HepG2 (cell line): Measurements from ENCODE around the gene TLR6. TPM values are rescaled to one million over a fixed set of nuclear protein-coding genes. Genes with fewer than 3 reads are reported as not detected.

ENCODE experiments used
- ATAC-seq: fragments of 200-7000 bp; cut with Tn5 transposase; 3 replicates; pipeline ENCODE4 v1.9.1; 2020; ENCODE audit warnings: mild to moderate bottlenecking, moderate library complexity
- BruUV-seq: library from RNA; stranded (reverse); fragments of 400-500 nt; replicated peaks from 2 replicates; lab custom pipeline; 2021; lab: Mats Ljungman, UMichigan
- CTCF ChIA-PET: fragments of 300-600 bp; formaldehyde crosslinking; extraction: SDS; loops from one replicate; lab custom pipeline; 2021; ENCODE audit warnings: low total read pairs, inconsistent platforms, low intra/inter-chr PET ratio; lab: Yijun Ruan, JAX
- POLR2A ChIA-PET: fragments of 350-600 bp; sonication (Branson Sonifier 250); formaldehyde crosslinking; loops from one replicate; lab custom pipeline; 2020; ENCODE audit warnings: antibody characterized with exemption, inconsistent platforms; lab: Yijun Ruan, JAX
- DNase-seq: peaks from one replicate; pipeline ENCODE4 v3.0.0-alpha.2; 2015; ENCODE audit warnings: low spot score
- FAIRE-seq: peaks from 3 replicates; lab custom pipeline; 2011; peaks lifted over from hg19 to GRCh38; lab: Jason Lieb, UNC
- H2AFZ ChIP-seq: one replicate; pipeline ENCODE4 v1.6.1; 2011; ENCODE audit warnings: low read length, inconsistent platforms
- H3K27ac ChIP-seq: fragments of 300-600 bp; 3 replicates; pipeline ENCODE4 v1.8.0; 2011; ENCODE audit warnings: mixed run types, mild to moderate bottlenecking, mixed read lengths, low read length, inconsistent platforms; ENCODE audit not compliant: insufficient read depth; ENCODE audit errors: extremely low read length
- H3K27me3 ChIP-seq, 2 experiments: fragments of 200-600 bp in 1 of 2; 2 replicates in 1 of 2; 3 replicates in 1 of 2; pipeline versions ENCODE4 v1.6.0 to v1.8.0; 2011; ENCODE audit warnings: low read length in 2 of 2, mild to moderate bottlenecking in 2 of 2, moderate library complexity in 2 of 2, inconsistent platforms in 1 of 2; ENCODE audit not compliant: insufficient read depth in 2 of 2, control insufficient read depth in 1 of 2
- H3K36me3 ChIP-seq, 2 experiments: fragments of 200-600 bp in 1 of 2; replicated peaks in 1 of 2; 2 replicates in 1 of 2; 3 replicates in 1 of 2; pipeline versions ENCODE4 v1.5.1 to v1.8.0; 2011; ENCODE audit warnings: low read length in 2 of 2, inconsistent platforms in 1 of 2; ENCODE audit not compliant: insufficient read depth in 2 of 2, control insufficient read depth in 1 of 2
- H3K4me1 ChIP-seq: 2 replicates; pipeline ENCODE4 v1.5.1; 2012; ENCODE audit warnings: low read length, inconsistent platforms; ENCODE audit not compliant: insufficient read depth
- H3K4me2 ChIP-seq: 2 replicates; pipeline ENCODE4 v1.6.0; 2011; ENCODE audit warnings: low read depth, low read length, inconsistent platforms
- H3K4me3 ChIP-seq, 3 experiments: fragments of 200-600 bp in 1 of 3; sonication (generic), shearing (Covaris generic) in 1 of 3; replicated peaks in 1 of 3; 2 replicates each; pipeline ENCODE4 v1.5.1; 2011 to 2016; ENCODE audit warnings: low read length in 3 of 3, inconsistent platforms in 2 of 3, low read depth in 2 of 3, mild to moderate bottlenecking in 2 of 3, control low read depth in 1 of 3, mixed read lengths in 1 of 3; ENCODE audit not compliant: insufficient read depth in 1 of 3
- H3K79me2 ChIP-seq: one replicate; pipeline ENCODE4 v1.6.1; 2011; ENCODE audit warnings: low read length, inconsistent platforms; ENCODE audit not compliant: insufficient read depth
- H3K9ac ChIP-seq: 2 replicates; pipeline ENCODE4 v1.6.0; 2011; ENCODE audit warnings: mild to moderate bottlenecking, low read depth, low read length, inconsistent platforms; ENCODE audit not compliant: insufficient read depth
- H3K9me3 ChIP-seq: 2 replicates; pipeline ENCODE4 v1.5.1; 2012; ENCODE audit warnings: mild to moderate bottlenecking, low read length
- H4K20me1 ChIP-seq: 2 replicates; pipeline ENCODE4 v1.6.0; 2011; ENCODE audit warnings: inconsistent platforms, mild to moderate bottlenecking, low read length, moderate library complexity; ENCODE audit not compliant: insufficient read depth
- MAF1 ChIP-seq: sonication (generic); formaldehyde crosslinking; IDR thresholded peaks from 2 replicates; pipeline ENCODE4 v1.5.0; 2020; ENCODE audit warnings: missing genetic modification reagents, borderline replicate concordance
- MED1 ChIP-seq: sonication (generic); formaldehyde crosslinking; IDR thresholded peaks from 2 replicates; pipeline ENCODE4 v1.4.0; 2020; ENCODE audit warnings: missing genetic modification reagents
- MXI1 ChIP-seq: IDR thresholded peaks from 3 replicates; pipeline ENCODE4 v1.6.1; 2012; ENCODE audit warnings: low read depth, low read length, inconsistent platforms, borderline replicate concordance
- RBM22 ChIP-seq: fragments of 200-400 bp; formaldehyde crosslinking; optimal IDR thresholded peaks from 2 replicates; pipeline ENCODE3; 2017; ENCODE audit warnings: mild to moderate bottlenecking, low read length, moderate library complexity
- ZBTB21 ChIP-seq: sonication (generic); formaldehyde crosslinking; IDR thresholded peaks from 2 replicates; pipeline ENCODE4 v1.4.0; 2020; ENCODE audit warnings: missing genetic modification reagents
- ZFP36 ChIP-seq: fragments of 150-350 bp; IDR thresholded peaks from 2 replicates; pipeline ENCODE4 v1.6.1; 2018; ENCODE audit warnings: borderline replicate concordance, low read length, low read depth; ENCODE audit not compliant: partially characterized antibody
- ZFX ChIP-seq: sonication (generic); formaldehyde crosslinking; IDR thresholded peaks from 2 replicates; pipeline ENCODE4 v1.4.0; 2020; ENCODE audit warnings: mild to moderate bottlenecking, low read depth, missing genetic modification reagents, moderate library complexity
- ZNF547 ChIP-seq: sonication (generic); formaldehyde crosslinking; IDR thresholded peaks from 2 replicates; pipeline ENCODE4 v1.5.1; 2020; ENCODE audit warnings: mild to moderate bottlenecking, missing genetic modification reagents
- ZNF572 ChIP-seq: sonication (generic); formaldehyde crosslinking; IDR thresholded peaks from 2 replicates; pipeline ENCODE4 v1.5.1; 2020; ENCODE audit warnings: mild to moderate bottlenecking, missing genetic modification reagents
- ZNF619 ChIP-seq: sonication (generic); formaldehyde crosslinking; IDR thresholded peaks from 2 replicates; pipeline ENCODE4 v1.4.0; 2020; ENCODE audit warnings: mild to moderate bottlenecking, missing genetic modification reagents
- ZNF672 ChIP-seq: sonication (generic); formaldehyde crosslinking; IDR thresholded peaks from 2 replicates; pipeline ENCODE4 v1.8.1; 2022; ENCODE audit warnings: missing genetic modification reagents
- ZNF883 ChIP-seq: sonication (generic); formaldehyde crosslinking; IDR thresholded peaks from 2 replicates; pipeline ENCODE4 v1.5.1; 2020; ENCODE audit warnings: mild to moderate bottlenecking, missing genetic modification reagents; ENCODE audit errors: not compliant biosample characterization
- WGBS: methylation state at CpG from one replicate; pipeline ENCODE4 v1.1.6; 2017; ENCODE audit warnings: low lambda C conversion rate; 5-methylcytosine and 5-hydroxymethylcytosine counted together
- in situ Hi-C: cut with HindIII; loops from 2 replicates; pipeline ENCODE4 v1.10.0; 2017; ENCODE audit warnings: low pct_unique_long_range_greater_than_20kb; ENCODE audit not compliant: extremely low pct_ligation_motif_present
- intact Hi-C: fragments of 100-400 bp; cut with micrococcal nuclease; formaldehyde crosslinking; loops from one replicate; pipeline ENCODE4 v1.10.0; 2022; ENCODE audit not compliant: unreplicated experiment
- polyA plus RNA-seq, 8 experiments: library from polyadenylated mRNA; depleted of rRNA in 3 of 8; stranded (reverse) in 7 of 8; unstranded in 1 of 8; fragments of >200 nt; fragmentation: Illumina TruSeq in 4 of 8; extraction: Trizol in 4 of 8; gene quantifications; 2 replicates each; pipeline versions ENCODE4 v1.2.1 to v1.2.3, GENCODE V29; 2011 to 2016; ENCODE audit warnings: low read depth in 4 of 8, missing spikeins in 1 of 8, mixed read lengths in 1 of 8; ENCODE audit not compliant: insufficient read depth in 1 of 8
- total RNA-seq, 5 experiments: library from RNA; depleted of rRNA; stranded (reverse); fragments of >200 nt; fragmentation: Illumina TruSeq; extraction: Trizol; gene quantifications; 2 replicates each; pipeline ENCODE4 v1.2.3, GENCODE V29; 2016; ENCODE audit warnings: low read depth in 1 of 5
- TF ChIP-seq, protein P1 (sequence below): sonication (generic); formaldehyde crosslinking; IDR thresholded peaks from 2 replicates; pipeline ENCODE4 v1.5.0; 2020; ENCODE audit warnings: missing genetic modification reagents
- TF ChIP-seq, protein P2 (sequence below): sonication (generic); formaldehyde crosslinking; IDR thresholded peaks from 2 replicates; pipeline ENCODE4 v1.4.0; 2020; ENCODE audit warnings: missing genetic modification reagents, low read depth, mild to moderate bottlenecking, borderline replicate concordance
- TF ChIP-seq, protein P3 (sequence below): sonication (generic); formaldehyde crosslinking; IDR thresholded peaks from 2 replicates; pipeline ENCODE4 v1.4.0; 2020; ENCODE audit warnings: missing genetic modification reagents, borderline replicate concordance
- TF ChIP-seq, protein P4 (sequence below): IDR thresholded peaks from 2 replicates; pipeline ENCODE4 v1.6.1; 2012; ENCODE audit warnings: low read depth, low read length, improper control_type of control experiment

Gene TLR6
- total and polyA plus RNA-seq, 2 of the 13 experiments (the other 11 are each of a cell fraction or from before 2014, with no cell fraction given), result 0.33 to 0.71 TPM

DNA sequence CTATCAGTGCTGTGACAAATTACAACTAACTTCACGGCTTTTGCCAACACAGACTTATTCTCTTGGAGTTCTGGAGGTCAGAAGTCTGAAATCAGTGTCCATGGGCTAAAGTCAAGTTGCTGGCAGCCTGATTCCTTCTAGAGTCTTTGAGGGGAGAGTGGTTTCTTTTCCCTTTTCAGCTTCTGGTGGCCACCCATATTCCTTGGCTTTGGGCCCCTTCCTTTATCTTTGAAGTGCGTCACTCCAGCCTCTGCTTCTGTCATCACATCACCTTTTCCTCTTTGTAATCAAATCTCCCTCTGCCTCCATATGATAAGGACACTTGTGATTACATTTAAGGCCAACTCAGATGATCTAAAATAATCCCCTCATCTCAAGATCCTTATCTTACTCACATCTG lies 20.0 kb upstream of the TLR6 start:
- Histone ChIP-seq H3K36me3 (peaks cover 25 to 37% of the 10 kb centered on the region in 2 experiments), H3K4me3 (no peak overlapping the region), H3K27ac (no peak overlapping the region), H4K20me1 (peaks cover 12% of the 10 kb centered on the region), H3K9ac (no peak overlapping the region), H3K9me3 (no peaks in the 10 kb centered on the region), H2AFZ (no peak overlapping the region), H3K27me3 (no peaks in the 10 kb centered on the region), H3K4me1 (peaks cover 39% of the 10 kb centered on the region), H3K4me2 (no peak overlapping the region), H3K79me2 (peaks cover 36% of the 10 kb centered on the region)
- intact Hi-C loops, result loop anchor here (5.0 kb wide), 1 partner anchor 821 kb away; the partner anchor contains the start of gene UBE2K
- ATAC-seq, result no peak
- 97% methylated on average over 2 of the region's 2 CpGs for WGBS
- DNase-seq, result no peak
- ChIA-PET POLR2A (no interaction called here), CTCF (no interaction called here)
- in situ Hi-C loops, result no loop called here
- BruUV-seq, result no TSS peak
- FAIRE-seq, result no peak
- TF ChIP-seq ZNF883 (CRISPR knock-in tag) (no peak), RBM22 (no peak), ZNF672 (CRISPR knock-in tag) (no peak), ZFX (CRISPR knock-in tag) (no peak), ZNF619 (CRISPR knock-in tag) (no peak), MXI1 (no peak), MED1 (CRISPR knock-in tag) (no peak), ZNF572 (CRISPR knock-in tag) (no peak), ZFP36 (no peak), ZNF547 (no peak), ZBTB21 (no peak), MAF1 (no peak)
- TF ChIP-seq, protein P1, sequence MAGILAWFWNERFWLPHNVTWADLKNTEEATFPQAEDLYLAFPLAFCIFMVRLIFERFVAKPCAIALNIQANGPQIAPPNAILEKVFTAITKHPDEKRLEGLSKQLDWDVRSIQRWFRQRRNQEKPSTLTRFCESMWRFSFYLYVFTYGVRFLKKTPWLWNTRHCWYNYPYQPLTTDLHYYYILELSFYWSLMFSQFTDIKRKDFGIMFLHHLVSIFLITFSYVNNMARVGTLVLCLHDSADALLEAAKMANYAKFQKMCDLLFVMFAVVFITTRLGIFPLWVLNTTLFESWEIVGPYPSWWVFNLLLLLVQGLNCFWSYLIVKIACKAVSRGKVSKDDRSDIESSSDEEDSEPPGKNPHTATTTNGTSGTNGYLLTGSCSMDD (CRISPR knock-in tag), result no peak
- TF ChIP-seq, protein P2, sequence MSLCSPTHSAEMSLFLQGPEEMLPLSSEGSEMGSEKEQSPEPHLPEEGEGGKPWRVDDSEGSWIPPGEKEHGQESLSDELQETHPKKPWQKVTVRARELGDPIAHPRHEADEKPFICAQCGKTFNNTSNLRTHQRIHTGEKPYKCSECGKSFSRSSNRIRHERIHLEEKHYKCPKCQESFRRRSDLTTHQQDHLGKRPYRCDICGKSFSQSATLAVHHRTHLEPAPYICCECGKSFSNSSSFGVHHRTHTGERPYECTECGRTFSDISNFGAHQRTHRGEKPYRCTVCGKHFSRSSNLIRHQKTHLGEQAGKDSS (CRISPR knock-in tag), result no peak
- TF ChIP-seq, protein P3, sequence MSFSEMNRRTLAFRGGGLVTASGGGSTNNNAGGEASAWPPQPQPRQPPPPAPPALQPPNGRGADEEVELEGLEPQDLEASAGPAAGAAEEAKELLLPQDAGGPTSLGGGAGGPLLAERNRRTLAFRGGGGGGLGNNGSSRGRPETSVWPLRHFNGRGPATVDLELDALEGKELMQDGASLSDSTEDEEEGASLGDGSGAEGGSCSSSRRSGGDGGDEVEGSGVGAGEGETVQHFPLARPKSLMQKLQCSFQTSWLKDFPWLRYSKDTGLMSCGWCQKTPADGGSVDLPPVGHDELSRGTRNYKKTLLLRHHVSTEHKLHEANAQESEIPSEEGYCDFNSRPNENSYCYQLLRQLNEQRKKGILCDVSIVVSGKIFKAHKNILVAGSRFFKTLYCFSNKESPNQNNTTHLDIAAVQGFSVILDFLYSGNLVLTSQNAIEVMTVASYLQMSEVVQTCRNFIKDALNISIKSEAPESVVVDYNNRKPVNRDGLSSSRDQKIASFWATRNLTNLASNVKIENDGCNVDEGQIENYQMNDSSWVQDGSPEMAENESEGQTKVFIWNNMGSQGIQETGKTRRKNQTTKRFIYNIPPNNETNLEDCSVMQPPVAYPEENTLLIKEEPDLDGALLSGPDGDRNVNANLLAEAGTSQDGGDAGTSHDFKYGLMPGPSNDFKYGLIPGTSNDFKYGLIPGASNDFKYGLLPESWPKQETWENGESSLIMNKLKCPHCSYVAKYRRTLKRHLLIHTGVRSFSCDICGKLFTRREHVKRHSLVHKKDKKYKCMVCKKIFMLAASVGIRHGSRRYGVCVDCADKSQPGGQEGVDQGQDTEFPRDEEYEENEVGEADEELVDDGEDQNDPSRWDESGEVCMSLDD, result no peak
- TF ChIP-seq, protein P4, sequence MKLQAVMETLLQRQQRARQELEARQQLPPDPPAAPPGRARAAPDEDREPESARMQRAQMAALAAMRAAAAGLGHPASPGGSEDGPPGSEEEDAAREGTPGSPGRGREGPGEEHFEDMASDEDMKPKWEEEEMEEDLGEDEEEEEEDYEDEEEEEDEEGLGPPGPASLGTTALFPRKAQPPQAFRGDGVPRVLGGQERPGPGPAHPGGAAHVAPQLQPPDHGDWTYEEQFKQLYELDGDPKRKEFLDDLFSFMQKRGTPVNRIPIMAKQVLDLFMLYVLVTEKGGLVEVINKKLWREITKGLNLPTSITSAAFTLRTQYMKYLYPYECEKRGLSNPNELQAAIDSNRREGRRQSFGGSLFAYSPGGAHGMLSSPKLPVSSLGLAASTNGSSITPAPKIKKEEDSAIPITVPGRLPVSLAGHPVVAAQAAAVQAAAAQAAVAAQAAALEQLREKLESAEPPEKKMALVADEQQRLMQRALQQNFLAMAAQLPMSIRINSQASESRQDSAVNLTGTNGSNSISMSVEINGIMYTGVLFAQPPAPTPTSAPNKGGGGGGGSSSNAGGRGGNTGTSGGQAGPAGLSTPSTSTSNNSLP, result no peak
